ENCODE data around the gene AKAP11.

AKAP11 gene

DNA sequence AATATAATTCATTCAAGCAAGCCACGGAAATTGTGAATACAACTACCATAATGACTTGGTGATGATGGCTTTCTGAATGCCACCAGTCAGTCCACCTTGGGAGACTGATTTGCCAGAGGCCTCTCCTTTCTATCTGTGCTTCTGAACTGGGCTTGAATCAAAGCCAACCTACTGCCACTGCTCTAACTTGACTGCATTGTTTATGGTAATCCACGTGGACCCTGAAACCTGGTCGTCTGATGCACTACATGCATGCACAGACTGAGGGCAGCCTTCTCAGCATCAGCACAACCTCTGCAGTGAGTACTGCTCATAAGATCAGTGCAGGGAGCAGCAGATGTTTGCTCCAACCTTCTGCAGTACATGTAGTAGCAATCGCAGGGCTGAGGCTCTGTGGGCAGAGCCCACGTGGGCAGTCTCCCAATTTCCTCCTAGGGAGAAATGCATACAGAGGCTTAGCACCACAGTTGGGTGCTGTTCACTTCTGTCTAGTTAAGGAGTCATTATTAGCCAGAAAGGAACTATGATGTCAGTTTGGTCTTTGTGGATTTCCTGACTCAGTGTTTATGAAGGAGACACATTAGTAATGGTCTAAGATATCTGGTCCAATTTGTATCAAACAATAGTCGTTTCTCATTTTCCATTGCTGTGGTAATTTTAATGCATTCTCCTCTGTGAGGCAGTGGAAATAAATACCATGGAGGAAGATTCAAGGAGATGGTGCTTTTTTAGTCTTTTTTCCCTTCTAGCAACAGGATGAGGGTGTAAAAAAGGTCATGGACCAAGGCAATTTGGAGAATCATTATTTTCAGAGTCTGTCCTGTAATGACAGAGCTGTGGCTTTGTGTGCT, 82.5 kb downstream of the AKAP11 start:
- Histone ChIP-seq H3K27me3 (ENCODE audit: control insufficient read depth, insufficient read depth, low read length) (no peaks in the 10 kb centered on the region), H3K9ac (ENCODE audit: low read length) (no peak overlapping the region), H3K36me3 (ENCODE audit: control insufficient read depth, insufficient read depth, low read length) (no peaks in the 10 kb centered on the region), H3K4me3 (ENCODE audit: low read length) (no peak overlapping the region), H3K4me1 (ENCODE audit: control insufficient read depth, insufficient read depth, low read length) (peaks cover 2% of the 10 kb centered on the region), H3K27ac (ENCODE audit: low read depth, low read length) (no peak overlapping the region)

DNA sequence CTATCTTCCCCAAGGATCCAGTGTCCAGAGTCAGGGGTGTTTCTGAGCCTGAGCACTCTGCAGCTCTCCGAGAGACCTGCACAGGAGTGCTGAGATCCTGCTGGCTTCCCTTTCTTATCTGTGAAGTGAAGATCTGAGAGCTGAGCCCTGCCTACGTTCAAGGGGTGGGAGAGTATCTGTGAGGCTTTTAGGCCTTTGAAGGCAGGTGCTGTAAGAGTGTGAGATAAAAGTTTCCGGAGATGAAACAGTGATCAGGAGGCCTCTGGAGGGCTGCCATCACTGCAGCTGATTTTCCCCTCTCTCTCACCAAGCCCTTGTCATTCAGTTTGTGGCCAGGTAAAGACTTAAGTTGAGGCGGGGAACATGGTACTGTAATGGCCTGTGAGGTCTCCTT, 83.1 kb downstream of the AKAP11 start:
- no peak overlapping the region for H3K9ac ChIP-seq (ENCODE audit: low read length)
- peaks cover 2% of the 10 kb centered on the region for H3K4me1 ChIP-seq (ENCODE audit: control insufficient read depth, insufficient read depth, low read length)
- no peaks in the 10 kb centered on the region for H3K36me3 ChIP-seq (ENCODE audit: control insufficient read depth, insufficient read depth, low read length)
- no peaks in the 10 kb centered on the region for H3K27me3 ChIP-seq (ENCODE audit: control insufficient read depth, insufficient read depth, low read length)
- H3K27ac ChIP-seq (ENCODE audit: low read depth, low read length), result no peak overlapping the region
- H3K4me3 ChIP-seq (ENCODE audit: low read length), result no peak overlapping the region

DNA sequence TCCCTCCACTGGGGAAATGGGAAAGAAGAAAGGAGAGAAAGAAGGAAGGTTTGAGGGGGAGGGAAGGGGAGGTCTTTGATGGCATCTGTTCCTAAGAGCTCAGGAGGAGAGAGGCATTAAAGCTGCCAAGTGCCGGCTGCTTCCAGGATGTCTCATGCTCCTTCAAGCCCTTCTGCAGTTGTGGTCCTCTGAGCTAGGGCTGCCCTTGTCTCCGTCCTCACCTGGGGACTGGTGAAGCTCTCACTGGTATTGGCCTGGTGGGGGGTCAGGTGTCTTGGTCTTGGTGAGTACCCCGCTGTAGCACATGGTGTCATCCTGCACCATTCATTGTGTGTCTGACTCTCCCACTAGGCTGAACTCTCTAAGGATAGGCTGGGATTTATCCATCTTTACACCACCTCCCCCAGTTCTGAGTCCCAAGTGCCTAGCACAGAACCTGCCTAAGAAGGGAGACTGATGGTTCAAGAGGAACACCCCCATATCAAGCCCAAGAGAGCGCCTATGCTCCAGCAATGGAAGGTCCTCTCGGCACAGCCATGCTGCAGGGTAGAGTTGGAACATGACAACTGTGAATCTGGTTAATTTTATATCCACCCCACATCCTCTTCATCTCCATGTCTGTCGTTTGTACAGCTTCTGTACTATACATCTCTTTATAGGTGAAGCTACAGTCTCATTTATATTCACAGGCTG, 83.7 kb downstream of the AKAP11 start:
- H3K27ac ChIP-seq (ENCODE audit: low read depth, low read length), result no peak overlapping the region
- H3K9ac ChIP-seq (ENCODE audit: low read length), result no peak overlapping the region
- no peaks in the 10 kb centered on the region for H3K36me3 ChIP-seq (ENCODE audit: control insufficient read depth, insufficient read depth, low read length)
- H3K27me3 ChIP-seq (ENCODE audit: control insufficient read depth, insufficient read depth, low read length), result no peaks in the 10 kb centered on the region
- no peak overlapping the region for H3K4me3 ChIP-seq (ENCODE audit: low read length)
- H3K4me1 ChIP-seq (ENCODE audit: control insufficient read depth, insufficient read depth, low read length), result peaks cover 2% of the 10 kb centered on the region

DNA sequence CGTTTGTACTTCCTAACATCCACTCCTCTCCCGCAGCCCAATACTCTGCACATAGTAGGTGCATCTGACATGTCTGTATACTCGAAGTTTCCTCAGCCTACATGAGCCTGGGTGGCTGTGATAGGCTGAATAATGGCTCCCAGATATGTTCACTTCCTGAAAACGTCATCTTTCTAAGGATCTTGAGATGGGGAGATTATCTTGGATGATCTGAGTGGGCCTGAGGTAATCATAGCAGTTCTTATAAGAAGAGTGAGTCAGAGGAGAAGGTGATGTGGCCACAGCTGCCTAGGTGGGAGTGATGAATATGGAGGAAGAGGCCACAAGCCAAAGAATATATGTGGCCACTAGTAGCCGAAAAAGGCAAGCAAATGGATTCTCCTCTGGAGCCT, 84.2 kb downstream of the AKAP11 start:
- Histone ChIP-seq H3K27me3 (ENCODE audit: control insufficient read depth, insufficient read depth, low read length) (no peaks in the 10 kb centered on the region), H3K36me3 (ENCODE audit: control insufficient read depth, insufficient read depth, low read length) (no peaks in the 10 kb centered on the region), H3K4me3 (ENCODE audit: low read length) (no peak overlapping the region), H3K4me1 (ENCODE audit: control insufficient read depth, insufficient read depth, low read length) (peaks cover 2% of the 10 kb centered on the region), H3K27ac (ENCODE audit: low read depth, low read length) (no peak overlapping the region), H3K9ac (ENCODE audit: low read length) (no peak overlapping the region)

DNA sequence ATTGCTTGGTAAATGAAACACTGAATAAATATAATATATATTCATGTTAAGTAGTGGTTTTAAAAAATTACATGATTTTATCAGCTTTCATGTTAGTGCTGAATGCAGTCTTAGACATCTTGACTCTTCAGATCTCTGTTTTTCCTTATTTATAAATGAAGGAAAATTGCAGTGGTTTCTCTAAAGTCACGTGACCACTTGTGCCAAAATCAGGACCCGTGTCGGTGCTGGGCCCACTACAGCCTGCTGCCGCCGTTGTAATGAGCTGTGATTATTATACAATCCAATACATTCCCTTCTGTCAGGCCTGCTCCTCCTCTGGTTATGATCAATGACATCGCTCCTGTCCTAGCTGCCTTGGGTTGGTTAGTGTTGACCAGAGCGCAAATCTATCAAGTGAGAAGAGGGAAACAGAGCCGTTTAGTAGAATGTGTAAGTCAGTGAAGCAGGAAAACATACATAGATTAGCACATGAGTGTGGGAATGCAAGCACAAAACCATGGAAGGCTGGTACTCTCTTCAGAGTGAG, 88.2 kb downstream of the AKAP11 start:
- no peaks in the 10 kb centered on the region for H3K36me3 ChIP-seq (ENCODE audit: control insufficient read depth, insufficient read depth, low read length)
- no peak overlapping the region for H3K9ac ChIP-seq (ENCODE audit: low read length)
- H3K27ac ChIP-seq (ENCODE audit: low read depth, low read length), result no peak overlapping the region
- H3K4me1 ChIP-seq (ENCODE audit: control insufficient read depth, insufficient read depth, low read length), result no peaks in the 10 kb centered on the region
- H3K4me3 ChIP-seq (ENCODE audit: low read length), result no peak overlapping the region
- H3K27me3 ChIP-seq (ENCODE audit: control insufficient read depth, insufficient read depth, low read length), result no peaks in the 10 kb centered on the region

DNA sequence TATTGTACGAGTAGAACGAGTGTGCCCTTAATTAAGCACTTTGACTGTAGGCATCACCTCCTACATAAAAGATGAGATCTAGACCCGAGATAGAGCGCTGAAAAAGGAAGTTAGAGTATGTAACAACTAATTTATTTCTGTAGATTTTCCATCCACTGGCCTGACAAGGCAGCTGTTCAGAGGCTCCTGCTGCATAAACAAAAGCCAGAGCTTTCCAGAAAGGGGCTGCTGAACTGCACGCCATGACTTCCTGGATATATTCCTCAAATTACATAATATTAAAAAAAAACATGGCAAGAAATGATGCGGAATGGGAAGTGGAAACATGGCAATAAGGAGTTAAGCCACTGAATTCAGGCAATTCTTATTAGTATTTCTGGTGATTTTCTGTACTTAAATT, 89.7 kb downstream of the AKAP11 start:
- Histone ChIP-seq H3K4me3 (ENCODE audit: low read length) (no peak overlapping the region), H3K27me3 (ENCODE audit: control insufficient read depth, insufficient read depth, low read length) (no peaks in the 10 kb centered on the region), H3K9ac (ENCODE audit: low read length) (no peak overlapping the region), H3K4me1 (ENCODE audit: control insufficient read depth, insufficient read depth, low read length) (no peaks in the 10 kb centered on the region), H3K27ac (ENCODE audit: low read depth, low read length) (no peak overlapping the region), H3K36me3 (ENCODE audit: control insufficient read depth, insufficient read depth, low read length) (no peaks in the 10 kb centered on the region)

DNA sequence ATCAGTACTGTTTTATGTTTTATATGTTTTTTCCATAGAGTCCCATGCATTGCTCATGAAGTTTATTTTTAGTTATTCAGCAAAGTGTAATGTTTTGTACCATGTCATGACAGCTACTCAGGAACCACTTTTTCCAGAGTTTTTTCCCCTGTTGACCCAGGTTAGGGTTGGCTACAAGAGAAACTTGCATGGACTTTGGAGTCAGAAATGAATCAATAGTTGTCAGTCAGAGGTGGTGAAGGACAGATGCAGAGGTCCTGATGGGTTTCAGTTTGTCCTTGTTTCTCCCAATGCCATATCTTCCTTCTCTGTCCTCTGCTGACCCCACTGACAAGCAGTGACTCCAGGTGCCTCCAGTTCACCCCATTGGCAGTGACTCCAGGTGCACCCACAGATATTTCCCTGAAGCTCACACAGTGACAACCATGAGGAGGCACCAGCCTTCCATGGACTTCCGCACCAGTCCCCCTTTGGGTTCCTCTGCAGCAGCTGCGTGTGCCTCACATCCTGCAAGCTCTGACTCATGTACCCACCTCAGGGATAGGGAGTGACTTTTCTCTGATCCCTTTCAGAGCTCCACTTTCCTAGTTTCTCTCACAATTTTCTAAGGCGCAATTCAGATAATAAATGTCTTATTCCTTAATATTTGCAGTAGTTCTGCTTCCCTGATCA, 92.1 kb downstream of the AKAP11 start:
- no peak overlapping the region for H3K4me3 ChIP-seq (ENCODE audit: low read length)
- no peak overlapping the region for H3K9ac ChIP-seq (ENCODE audit: low read length)
- H3K27ac ChIP-seq (ENCODE audit: low read depth, low read length), result no peak overlapping the region
- H3K27me3 ChIP-seq (ENCODE audit: control insufficient read depth, insufficient read depth, low read length), result no peaks in the 10 kb centered on the region
- H3K4me1 ChIP-seq (ENCODE audit: control insufficient read depth, insufficient read depth, low read length), result no peaks in the 10 kb centered on the region
- no peaks in the 10 kb centered on the region for H3K36me3 ChIP-seq (ENCODE audit: control insufficient read depth, insufficient read depth, low read length)

DNA sequence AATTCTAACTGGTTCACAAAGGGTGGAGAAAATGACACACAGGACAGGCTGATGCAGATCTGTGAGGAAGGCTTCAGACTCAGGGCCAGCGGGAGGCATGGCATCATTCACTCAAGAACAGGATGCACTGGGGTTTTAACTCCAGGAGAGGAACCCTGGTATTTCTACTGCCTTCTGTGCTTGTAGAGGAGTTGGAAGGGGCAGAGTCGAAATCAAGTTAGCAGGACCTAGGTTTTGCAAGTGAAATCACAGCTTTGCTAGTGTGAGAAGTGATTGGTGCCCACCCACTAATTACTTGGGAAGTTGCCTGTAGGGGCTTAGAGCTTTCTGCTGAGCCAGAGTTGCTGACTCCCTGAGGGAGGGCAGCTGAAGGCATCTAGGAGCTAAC, 92.7 kb downstream of the AKAP11 start:
- Histone ChIP-seq H3K9ac (ENCODE audit: low read length) (no peak overlapping the region), H3K27me3 (ENCODE audit: control insufficient read depth, insufficient read depth, low read length) (no peaks in the 10 kb centered on the region), H3K4me1 (ENCODE audit: control insufficient read depth, insufficient read depth, low read length) (no peaks in the 10 kb centered on the region), H3K27ac (ENCODE audit: low read depth, low read length) (no peak overlapping the region), H3K4me3 (ENCODE audit: low read length) (no peak overlapping the region), H3K36me3 (ENCODE audit: control insufficient read depth, insufficient read depth, low read length) (no peaks in the 10 kb centered on the region)

DNA sequence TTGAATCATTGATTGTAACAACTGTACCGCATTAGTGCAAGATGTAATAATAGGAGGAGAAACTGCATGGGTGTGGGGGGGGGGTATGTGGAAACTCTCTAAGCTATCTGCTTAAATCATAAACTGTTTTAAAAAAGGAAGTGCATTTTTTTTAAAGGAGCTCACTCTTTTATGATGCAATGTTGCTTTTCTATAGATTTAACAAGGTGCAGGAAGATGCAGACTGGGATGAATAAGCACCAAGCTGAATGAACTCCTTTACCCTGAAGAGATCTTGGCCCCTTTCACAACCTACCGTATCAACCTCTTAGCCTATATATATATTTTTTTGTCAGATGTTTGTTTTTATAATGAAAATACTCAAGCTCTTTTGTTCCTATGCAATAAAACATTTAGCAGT, 95.9 kb downstream of the AKAP11 start:
- Histone ChIP-seq H3K27ac (ENCODE audit: low read depth, low read length) (no peak overlapping the region), H3K4me1 (ENCODE audit: control insufficient read depth, insufficient read depth, low read length) (no peaks in the 10 kb centered on the region), H3K4me3 (ENCODE audit: low read length) (no peak overlapping the region), H3K9ac (ENCODE audit: low read length) (no peak overlapping the region), H3K36me3 (ENCODE audit: control insufficient read depth, insufficient read depth, low read length) (no peaks in the 10 kb centered on the region), H3K27me3 (ENCODE audit: control insufficient read depth, insufficient read depth, low read length) (no peaks in the 10 kb centered on the region)

DNA sequence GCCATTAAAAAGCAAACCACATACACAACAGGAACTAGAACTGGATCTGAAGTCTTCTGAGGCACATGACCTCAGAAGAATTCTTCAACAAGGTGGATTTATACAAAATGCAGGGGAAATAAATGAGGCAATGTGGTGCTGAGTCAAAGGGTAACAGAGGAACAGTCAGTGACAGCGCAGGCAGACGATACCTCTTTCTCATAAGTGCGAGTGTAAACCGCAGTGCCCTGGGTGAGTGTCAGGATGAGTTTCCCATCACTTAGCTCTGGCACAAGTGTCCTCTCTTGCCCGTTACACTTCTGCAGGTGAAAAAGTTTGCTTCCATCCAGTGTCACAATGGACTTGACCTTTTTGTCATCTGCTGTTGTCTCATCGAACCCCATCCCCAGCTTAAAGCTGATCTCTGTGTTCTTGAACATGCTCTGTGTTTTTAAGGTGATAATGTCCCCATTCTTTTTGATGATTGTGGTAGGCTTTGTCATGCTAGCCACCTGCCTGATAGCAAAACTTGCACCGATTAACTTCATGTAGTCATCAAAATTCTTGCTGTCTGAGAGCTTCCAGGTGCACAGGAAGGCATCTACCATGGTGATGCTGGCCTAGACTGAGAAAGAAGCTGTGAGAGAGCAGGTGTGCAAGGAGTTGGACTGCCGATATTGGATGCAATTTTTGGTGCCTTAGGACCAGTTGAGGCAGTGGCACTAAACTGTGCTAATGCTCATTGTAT, 97.3 kb downstream of the AKAP11 start:
- Histone ChIP-seq H3K4me3 (ENCODE audit: low read length) (no peak overlapping the region), H3K4me1 (ENCODE audit: control insufficient read depth, insufficient read depth, low read length) (no peaks in the 10 kb centered on the region), H3K27ac (ENCODE audit: low read depth, low read length) (no peak overlapping the region)

DNA sequence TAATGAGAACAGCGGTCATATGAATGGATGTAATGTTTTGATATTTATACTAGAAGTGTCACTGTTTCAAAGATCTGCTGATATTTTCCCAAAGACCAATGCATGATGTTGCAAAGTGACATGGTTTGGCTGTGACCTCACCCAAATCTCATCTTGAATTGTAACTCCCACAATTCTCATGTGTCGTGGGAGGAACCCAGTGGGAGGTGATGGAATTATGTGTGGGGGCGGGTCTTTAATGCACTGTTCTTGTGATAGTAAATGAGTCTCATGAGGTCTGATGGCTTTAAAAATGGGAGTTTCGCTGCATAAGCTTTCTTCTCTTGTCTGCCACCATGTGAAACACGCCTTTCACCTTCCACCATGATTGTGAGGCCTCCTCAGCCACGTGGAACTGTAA, 98.3 kb downstream of the AKAP11 start:
- Histone ChIP-seq H3K9ac (ENCODE audit: low read length) (no peak overlapping the region), H3K4me1 (ENCODE audit: control insufficient read depth, insufficient read depth, low read length) (no peaks in the 10 kb centered on the region), H3K4me3 (ENCODE audit: low read length) (no peak overlapping the region), H3K27me3 (ENCODE audit: control insufficient read depth, insufficient read depth, low read length) (no peaks in the 10 kb centered on the region), H3K27ac (ENCODE audit: low read depth, low read length) (no peak overlapping the region), H3K36me3 (ENCODE audit: control insufficient read depth, insufficient read depth, low read length) (no peaks in the 10 kb centered on the region)

More for the DNA sequence above, 97.3 kb downstream of the AKAP11 start:
- H3K27me3 ChIP-seq (ENCODE audit: control insufficient read depth, insufficient read depth, low read length), result no peaks in the 10 kb centered on the region
- H3K9ac ChIP-seq (ENCODE audit: low read length), result no peak overlapping the region
- no peaks in the 10 kb centered on the region for H3K36me3 ChIP-seq (ENCODE audit: control insufficient read depth, insufficient read depth, low read length)

Data from rectal smooth muscle tissue (tissue), 1 donor.